ENCODE results near the gene RPL38. TPM values are rescaled to one million over a fixed set of nuclear protein-coding genes. Genes with fewer than 3 reads are reported as not detected.

RPL38 gene
- total RNA-seq (2014; rRNA removed; shearing (Covaris generic); ENCODE audit: low replicate concordance) = 1,493 and 1,714 TPM in 2 replicates

DNA sequence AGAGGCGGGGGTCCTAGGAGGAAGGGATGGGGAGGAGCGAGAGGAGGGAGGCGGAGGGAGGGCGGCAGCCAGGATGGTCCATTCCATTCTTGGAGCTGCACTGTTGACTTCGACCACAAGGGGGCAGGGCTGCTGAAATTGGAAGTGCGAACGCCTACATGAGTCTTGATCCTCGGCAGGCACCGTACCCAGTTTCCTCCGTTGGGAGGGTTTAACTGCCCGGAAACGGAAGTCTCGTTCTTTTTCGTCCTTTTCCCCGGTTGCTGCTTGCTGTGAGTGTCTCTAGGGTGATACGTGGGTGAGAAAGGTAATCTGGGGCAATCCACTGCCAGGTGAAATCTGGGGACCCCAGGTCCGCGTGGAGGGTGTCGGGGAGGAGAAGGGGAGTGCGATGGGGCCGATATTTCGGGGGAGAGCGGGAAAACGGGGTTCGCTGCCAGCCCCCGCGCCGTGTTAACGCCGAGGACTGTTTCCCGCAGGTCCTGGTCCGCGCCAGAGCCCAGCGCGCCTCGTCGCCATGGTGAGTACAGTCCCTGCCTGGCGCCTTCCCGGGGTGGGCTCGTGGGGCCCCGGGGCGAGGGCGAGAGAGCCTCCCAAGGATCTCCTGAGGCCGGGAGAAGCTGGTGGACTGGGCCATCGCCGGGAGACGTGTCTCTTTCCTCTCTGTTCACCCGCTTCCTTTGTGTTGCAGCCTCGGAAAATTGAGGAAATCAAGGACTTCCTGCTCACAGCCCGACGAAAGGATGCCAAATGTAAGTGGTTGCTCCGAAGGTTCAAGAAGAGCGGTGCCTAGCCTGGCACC lies at the start of gene RPL38:
RPL38 (plus strand) TSS at position 240 of the 802 bp plus-strand sequence; CDS start at position 518, 278 bp downstream.
- in situ Hi-C loops (cut with HindIII; ENCODE audit: low pct_unique_long_range_greater_than_20kb, low sequenced_read_pairs) = no loop called here
- peak; percentile 88 for DNase-seq (ENCODE audit: low read depth)

DNA sequence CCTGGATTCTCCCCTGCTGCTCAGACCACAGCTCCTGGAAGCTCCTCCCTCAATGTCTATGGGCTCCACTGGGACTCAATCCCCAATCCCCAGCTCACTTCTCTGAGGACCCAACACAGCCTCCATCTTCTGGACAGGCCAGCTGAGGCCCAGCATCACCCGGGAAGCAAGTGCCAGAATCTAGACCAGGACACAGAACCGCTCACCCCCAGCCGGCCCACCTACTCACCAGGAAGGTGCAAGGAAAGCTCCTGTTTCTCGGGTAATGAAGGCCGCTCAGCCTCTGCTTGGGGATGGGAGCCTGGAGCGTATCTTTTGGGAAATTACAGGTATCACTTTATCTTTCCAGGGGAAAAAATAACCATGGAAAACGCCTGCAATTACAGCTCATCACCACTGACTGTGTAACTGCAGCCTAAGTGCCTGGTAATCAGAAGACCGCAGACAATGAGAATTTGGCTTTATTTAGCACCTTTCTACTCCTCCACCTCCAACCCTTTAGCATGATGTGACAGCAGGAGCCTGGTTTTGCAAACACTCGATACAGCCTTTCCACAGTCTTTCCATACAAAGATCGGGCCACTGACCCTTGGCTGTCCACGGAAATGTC lies 49.6 kb upstream of the RPL38 start:
- DNase-seq (ENCODE audit: low read depth) = no peak
- in situ Hi-C loops (cut with HindIII; ENCODE audit: low pct_unique_long_range_greater_than_20kb, low sequenced_read_pairs) = no loop called here

DNA sequence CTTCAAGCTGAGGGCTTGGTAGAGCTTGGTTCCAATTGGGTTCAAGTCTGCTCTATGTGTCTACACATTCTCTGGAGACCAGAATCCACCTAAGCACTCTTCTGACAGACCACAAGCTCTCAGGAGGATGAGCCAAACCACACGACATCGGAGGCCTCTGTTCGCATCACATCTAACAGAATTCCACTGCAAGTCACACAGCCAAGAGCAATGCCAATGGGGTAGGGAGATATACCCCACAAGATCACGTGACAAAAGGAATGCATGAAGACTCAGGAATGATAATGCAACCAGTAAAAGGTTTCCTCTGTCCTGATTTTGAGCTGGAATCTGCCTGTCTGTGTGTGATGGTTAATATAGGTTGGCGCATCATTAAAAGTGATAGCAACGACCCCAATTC lies 46.6 kb upstream of the RPL38 start:
- in situ Hi-C loops (cut with HindIII; ENCODE audit: low pct_unique_long_range_greater_than_20kb, low sequenced_read_pairs) = no loop called here
- no peak for DNase-seq (ENCODE audit: low read depth)

DNA sequence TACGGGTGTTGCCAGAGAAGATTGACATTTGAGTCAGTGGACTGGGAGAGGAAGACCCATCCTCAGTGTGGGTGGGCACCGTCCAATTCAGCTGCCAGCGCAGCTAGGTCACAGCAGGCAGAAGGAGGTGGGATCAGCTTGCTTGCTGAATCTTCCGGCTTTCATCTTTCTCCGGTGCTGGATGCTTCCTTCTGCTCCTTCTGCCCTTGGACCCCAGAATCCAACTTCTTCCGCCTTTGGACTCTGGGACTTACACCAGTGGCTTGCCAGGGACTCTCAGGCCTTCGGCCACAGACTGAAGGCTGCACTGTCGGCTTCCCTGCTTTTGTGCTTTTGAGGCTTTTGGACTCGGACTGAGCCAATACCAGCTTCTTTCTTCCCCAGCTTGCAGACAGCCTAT lies 46.1 kb upstream of the RPL38 start:
- in situ Hi-C loops (cut with HindIII; ENCODE audit: low pct_unique_long_range_greater_than_20kb, low sequenced_read_pairs) = no loop called here
- no peak for DNase-seq (ENCODE audit: low read depth)

DNA sequence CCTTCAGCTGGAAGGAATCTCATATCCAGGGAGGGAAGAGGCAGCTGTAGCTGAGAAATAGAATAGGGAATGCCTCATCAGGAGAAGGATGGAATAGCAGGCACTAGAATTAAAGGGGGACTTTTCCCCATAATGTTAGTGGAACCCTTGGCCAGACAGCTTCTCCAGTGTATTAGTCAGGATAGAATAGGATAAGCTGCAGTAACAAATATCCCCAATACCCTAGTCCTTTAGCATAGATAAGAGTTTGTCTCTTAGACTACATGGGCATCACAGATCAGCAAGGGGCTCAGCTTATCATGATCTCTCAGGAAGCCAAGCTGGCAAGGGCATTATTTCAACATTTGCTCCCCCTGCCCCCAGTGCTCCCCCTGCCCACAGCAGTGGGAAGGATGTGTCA lies 44.7 kb upstream of the RPL38 start:
- in situ Hi-C loops (cut with HindIII; ENCODE audit: low pct_unique_long_range_greater_than_20kb, low sequenced_read_pairs) = no loop called here
- no peak for DNase-seq (ENCODE audit: low read depth)

DNA sequence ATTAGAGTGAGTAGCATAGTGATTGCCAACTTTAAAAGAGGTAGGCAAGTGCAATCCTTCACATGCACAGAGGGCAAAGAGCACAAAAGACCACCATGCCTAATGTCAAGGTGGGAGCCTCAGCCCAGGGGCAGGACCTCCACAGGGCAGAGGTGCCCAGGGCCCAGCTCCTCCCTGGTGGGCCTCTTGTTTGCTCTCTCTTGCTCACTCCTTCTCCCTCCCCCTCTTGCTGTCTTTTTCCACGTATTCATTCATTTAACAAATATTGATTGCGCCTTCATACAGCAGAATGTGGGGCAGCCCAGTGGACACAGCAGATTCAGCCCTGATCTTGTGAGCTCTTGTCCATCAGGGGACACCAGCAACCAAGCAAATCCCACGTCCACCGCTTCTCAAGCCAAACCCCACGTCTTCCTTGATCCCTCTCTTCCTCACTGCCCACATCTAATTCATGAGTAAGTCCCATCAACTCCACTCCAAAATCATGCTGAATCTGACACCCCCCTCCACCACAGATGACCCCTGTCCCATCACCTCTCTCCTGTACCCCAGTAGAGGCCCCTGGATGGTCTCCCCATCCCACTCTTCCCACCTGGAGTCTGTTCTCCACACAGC lies 44.1 kb upstream of the RPL38 start:
- in situ Hi-C loops (cut with HindIII; ENCODE audit: low pct_unique_long_range_greater_than_20kb, low sequenced_read_pairs) = no loop called here
- DNase-seq (ENCODE audit: low read depth) = no peak

- in situ Hi-C loops (cut with HindIII; ENCODE audit: low pct_unique_long_range_greater_than_20kb, low sequenced_read_pairs) = no loop called here
- no peak for DNase-seq (ENCODE audit: low read depth)
These were observed 42.6 kb upstream of the RPL38 start for GRCh38 chr17:74160656-74161502.

- no peak for DNase-seq (ENCODE audit: low read depth)
- in situ Hi-C loops (cut with HindIII; ENCODE audit: low pct_unique_long_range_greater_than_20kb, low sequenced_read_pairs) = no loop called here
These were observed 42.0 kb upstream of the RPL38 start for GRCh38 chr17:74161503-74161875.

DNA sequence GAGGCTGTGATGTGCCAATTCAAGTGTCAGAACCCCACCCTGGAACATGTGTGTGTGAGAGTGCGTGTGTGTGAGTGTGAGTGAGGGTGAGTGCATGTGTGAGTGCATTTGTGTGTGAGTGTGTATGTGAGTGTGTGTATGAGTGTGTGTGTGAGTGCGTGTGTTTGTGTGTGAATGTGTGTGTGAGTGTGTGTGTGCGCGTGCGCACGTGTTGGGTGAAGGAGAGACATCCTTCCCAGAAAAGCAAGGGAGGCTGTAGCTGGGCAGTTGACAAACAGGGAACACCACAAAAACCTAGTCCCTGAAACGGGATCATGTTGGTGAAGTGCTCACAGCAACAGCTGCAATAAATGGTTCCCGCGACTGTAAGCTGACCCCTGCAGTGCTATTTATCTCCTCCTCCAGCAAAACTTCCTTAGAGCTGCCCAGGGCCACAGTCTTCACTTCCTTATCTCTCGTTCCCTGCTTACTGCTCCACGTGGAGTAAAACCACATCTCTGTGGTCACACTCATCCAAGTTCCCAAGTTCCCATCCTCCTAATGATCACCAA lies 40.1 kb upstream of the RPL38 start:
- in situ Hi-C loops (cut with HindIII; ENCODE audit: low pct_unique_long_range_greater_than_20kb, low sequenced_read_pairs) = no loop called here

DNA sequence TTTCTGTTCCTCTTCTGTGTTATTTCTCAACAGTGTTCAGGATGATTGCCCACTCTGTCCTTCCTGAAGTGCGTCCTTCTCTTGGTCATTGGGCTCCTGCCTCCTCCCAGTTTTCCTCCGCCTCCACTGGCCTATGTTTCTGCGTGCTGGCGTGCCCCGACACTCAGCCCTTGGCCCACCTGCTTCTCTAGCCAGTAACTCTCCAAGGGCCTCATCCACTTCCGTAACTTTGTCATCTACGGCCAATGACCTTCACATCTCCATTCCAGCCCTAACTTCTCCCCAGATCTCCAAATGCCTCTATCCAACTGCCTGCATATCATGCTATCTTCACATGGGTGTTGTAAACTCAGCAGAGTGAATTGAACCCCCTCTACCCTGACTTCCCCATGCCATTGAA lies 39.6 kb upstream of the RPL38 start:
- no peak for DNase-seq (ENCODE audit: low read depth)
- in situ Hi-C loops (cut with HindIII; ENCODE audit: low pct_unique_long_range_greater_than_20kb, low sequenced_read_pairs) = no loop called here

More for the DNA sequence above, 40.1 kb upstream of the RPL38 start:
- no peak for DNase-seq (ENCODE audit: low read depth)

DNA sequence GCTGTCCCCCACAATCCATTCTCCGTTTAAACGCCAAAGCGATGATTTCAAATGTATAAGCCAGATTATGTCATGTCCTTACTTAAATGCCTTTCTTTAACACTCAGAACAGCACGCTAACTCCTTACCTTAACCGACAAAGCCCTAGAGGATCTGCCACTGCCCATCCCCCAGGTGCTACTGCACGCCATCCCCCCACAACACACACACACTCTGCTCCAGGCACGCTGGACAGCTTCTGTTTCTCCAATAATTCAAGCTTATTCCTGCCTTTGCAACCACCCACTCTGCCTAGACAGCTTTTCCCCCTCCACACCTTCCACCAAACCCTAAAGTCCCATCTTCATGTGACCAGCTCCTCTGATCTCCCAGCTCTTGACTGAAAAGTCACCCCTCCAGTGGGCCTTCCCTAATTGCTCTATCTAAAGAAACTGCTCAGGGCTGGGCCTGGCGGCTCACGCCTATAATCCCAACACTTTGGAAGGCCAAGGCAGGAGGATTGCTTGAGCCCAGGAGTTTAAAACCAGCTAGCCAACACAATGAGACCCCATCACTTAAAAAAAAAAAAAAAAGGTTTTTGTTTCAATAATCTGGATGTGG lies 38.9 kb upstream of the RPL38 start:
- DNase-seq (ENCODE audit: low read depth) = no peak
- in situ Hi-C loops (cut with HindIII; ENCODE audit: low pct_unique_long_range_greater_than_20kb, low sequenced_read_pairs) = no loop called here

- in situ Hi-C loops (cut with HindIII; ENCODE audit: low pct_unique_long_range_greater_than_20kb, low sequenced_read_pairs) = no loop called here
These were observed 37.6 kb upstream of the RPL38 start for GRCh38 chr17:74165797-74166365.

GRCh38 chr17:74170924-74171323 lies 32.6 kb upstream of the RPL38 start:
- in situ Hi-C loops (cut with HindIII; ENCODE audit: low pct_unique_long_range_greater_than_20kb, low sequenced_read_pairs) = no loop called here
- DNase-seq (ENCODE audit: low read depth) = no peak

More at GRCh38 chr17:74165797-74166365, 37.6 kb upstream of the RPL38 start:
- DNase-seq (ENCODE audit: low read depth) = no peak

DNA sequence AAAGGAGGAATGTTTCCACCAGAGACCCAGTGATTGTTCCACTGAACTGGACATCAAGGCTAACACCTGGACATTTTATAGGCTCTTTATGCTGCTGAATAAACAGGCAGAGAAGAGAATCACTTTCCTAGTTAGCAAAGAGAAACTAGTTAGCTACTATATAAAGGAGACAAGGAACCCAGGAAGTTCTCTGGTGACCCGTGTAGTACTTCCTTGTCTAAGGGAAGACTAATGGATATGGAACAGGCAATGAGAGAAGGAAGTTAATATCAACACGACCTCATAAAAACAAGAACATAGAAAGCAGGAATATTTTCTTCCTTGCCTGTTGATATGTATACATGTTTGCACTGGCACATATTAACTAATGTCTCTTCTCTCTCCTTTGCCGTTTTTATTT lies 30.8 kb upstream of the RPL38 start:
- DNase-seq (ENCODE audit: low read depth) = no peak
- in situ Hi-C loops (cut with HindIII; ENCODE audit: low pct_unique_long_range_greater_than_20kb, low sequenced_read_pairs) = no loop called here

GRCh38 chr17:74176546-74177001 lies 26.9 kb upstream of the RPL38 start:
- peak; percentile 70 for DNase-seq (ENCODE audit: low read depth)
- in situ Hi-C loops (cut with HindIII; ENCODE audit: low pct_unique_long_range_greater_than_20kb, low sequenced_read_pairs) = no loop called here

- DNase-seq (ENCODE audit: low read depth) = peak; percentile 76
- in situ Hi-C loops (cut with HindIII; ENCODE audit: low pct_unique_long_range_greater_than_20kb, low sequenced_read_pairs) = no loop called here
These were observed 26.4 kb upstream of the RPL38 start for GRCh38 chr17:74177018-74177450.

DNA sequence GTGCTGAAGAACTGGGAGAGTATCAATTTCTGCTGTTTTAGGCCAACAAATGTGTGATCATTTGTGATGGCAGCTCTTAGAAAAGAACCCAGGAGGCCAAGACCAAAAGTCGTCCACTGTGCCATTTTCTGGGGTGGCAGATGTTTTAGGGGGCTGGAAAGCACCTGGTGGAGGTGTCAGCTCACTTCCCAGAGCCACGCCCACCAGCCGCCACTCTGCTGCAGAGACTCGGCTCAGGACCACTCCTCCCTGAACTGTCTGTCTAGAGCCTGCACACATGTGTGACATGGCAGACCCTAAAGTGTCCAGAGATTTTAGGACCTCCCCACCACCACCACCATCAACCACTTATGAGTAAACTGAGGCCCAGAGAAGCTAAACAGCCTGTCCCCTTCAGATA lies 23.9 kb upstream of the RPL38 start:
- DNase-seq (ENCODE audit: low read depth) = no peak
- in situ Hi-C loops (cut with HindIII; ENCODE audit: low pct_unique_long_range_greater_than_20kb, low sequenced_read_pairs) = no loop called here
